Activated naive CD4-positive, alpha-beta T cell treated with anti-CD3 and anti-CD28 coated beads, Interleukin-2, amount 50 U/mL, for 16 hours (primary cell): Measurements from ENCODE around the gene CFAP97D2.
A peak's percentile ranks its signal among the peaks of the same experiment; 100 is the strongest.
"Not testable (repeated sequence)": the region's sequence is repeated elsewhere in the genome, so short reads cannot be mapped to it uniquely, and the experiment has no call there.

Experiments used
- DNase-seq: peaks from one replicate; pipeline ENCODE4 v3.0.0-alpha.2; 2020

Gene CFAP97D2

GRCh38 chr13:114158869-114159666 is 20.0 kb upstream of the CFAP97D2 start:
- not testable (repeated sequence) for DNase-seq

- no peak for DNase-seq
Observed at GRCh38 chr13:114161028-114161556, 18.0 kb upstream of the CFAP97D2 start.

- no peak for DNase-seq
Observed at GRCh38 chr13:114161644-114162532, 17.2 kb upstream of the CFAP97D2 start.

DNA sequence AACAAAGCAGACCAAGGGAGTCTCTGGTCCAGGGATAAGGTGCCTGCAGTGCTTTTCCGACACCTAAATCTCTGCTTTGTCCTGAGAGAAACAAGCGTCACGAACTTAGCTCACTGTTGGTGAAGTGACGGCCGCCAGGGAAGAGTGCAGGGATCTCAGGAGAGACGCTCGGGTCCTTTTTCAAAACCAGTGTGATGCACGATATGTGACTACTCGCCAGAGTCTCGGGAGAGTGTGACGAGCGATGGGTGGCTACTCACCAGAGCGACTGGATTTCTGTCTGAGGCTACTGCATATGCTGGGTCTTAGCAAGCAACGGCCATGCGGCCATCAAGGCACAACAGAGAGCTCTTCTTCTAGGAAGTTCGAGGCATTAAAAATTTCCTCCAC is 16.5 kb upstream of the CFAP97D2 start:
- DNase-seq = no peak

- no peak for DNase-seq
Observed at GRCh38 chr13:114164053-114164452, 15.0 kb upstream of the CFAP97D2 start.

- DNase-seq = no peak
Observed at GRCh38 chr13:114164681-114165429, 14.2 kb upstream of the CFAP97D2 start.

DNA sequence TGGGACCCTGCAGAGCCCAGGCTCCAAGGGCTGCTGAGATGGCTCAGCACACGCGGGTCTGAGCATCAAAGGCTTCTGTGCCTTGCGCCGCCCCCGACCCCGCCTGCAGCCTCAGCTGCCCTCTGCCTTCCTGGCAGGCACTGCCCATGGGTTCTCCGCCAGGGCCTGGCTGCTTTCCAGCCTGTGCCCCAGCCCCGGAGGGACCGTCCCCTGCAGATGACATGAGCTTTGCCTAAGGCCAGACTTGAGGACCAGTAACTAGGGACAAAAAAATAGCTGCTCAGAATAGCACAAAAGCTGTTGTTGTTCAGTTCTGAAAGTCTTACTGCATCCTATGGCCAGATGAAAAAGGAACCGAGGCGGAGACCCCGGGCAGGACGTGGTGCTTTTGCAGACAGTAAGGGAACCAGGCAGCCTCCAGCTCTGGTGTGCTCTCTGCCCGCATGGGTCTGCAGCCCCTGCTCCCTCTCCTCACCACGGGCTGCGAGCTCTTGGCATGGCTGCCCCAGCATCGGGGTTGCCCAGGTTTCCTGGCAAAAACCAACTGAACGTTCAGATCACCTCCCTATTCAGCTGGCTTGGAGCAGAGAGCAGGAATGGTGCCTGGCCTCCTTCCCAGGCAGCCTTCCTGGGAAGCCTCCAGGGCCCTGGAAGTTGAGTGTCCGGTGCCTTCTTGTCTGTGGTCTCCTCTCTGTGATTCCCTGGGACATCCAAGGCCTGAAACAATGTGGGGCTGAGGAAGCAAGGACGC is 12.5 kb upstream of the CFAP97D2 start:
- no peak for DNase-seq

DNA sequence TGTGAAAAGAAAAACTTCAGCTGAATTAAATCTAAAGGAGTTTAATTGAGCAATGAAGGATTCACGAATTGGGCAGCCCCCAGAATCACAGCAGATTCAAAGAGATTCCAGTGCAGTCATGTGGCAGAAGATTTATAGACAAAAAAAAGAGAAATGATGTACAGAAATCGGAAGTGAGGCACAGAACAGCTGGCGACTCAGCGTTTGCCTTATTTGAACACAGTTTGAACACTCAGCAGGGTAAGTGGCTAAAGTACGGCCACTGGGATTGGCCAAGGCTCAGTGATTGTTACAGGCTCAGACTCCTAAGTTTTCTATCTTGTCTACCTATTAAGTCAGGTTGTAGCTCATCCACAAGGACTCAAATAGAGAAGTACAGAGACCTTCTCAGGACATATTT is 11.6 kb upstream of the CFAP97D2 start:
- DNase-seq = no peak

- no peak for DNase-seq
Observed at GRCh38 chr13:114167885-114168284, 11.2 kb upstream of the CFAP97D2 start.

DNA sequence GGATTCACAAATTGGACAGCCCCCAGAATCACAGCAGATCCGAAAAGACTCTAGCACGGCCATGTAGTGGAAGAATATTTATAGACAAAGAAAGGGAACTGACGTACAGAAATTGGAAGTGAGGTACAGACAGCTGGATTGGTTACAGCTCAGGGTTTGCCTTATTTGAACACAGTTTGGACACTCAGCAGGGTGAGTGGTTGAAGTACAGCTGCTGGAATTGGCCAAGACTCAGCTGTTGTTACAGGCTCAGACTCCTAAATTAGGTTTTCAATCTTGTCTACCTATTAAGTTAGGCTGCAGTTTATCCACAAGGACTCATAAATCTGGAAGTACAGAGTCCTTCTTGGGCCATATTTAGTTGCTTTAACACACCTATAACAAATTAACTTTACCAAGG is 5.8 kb upstream of the CFAP97D2 start:
- DNase-seq = no peak

GRCh38 chr13:114173745-114174144 is 5.3 kb upstream of the CFAP97D2 start:
- DNase-seq = no peak

- DNase-seq = no peak
Observed at GRCh38 chr13:114174529-114174961, 4.5 kb upstream of the CFAP97D2 start.

DNA sequence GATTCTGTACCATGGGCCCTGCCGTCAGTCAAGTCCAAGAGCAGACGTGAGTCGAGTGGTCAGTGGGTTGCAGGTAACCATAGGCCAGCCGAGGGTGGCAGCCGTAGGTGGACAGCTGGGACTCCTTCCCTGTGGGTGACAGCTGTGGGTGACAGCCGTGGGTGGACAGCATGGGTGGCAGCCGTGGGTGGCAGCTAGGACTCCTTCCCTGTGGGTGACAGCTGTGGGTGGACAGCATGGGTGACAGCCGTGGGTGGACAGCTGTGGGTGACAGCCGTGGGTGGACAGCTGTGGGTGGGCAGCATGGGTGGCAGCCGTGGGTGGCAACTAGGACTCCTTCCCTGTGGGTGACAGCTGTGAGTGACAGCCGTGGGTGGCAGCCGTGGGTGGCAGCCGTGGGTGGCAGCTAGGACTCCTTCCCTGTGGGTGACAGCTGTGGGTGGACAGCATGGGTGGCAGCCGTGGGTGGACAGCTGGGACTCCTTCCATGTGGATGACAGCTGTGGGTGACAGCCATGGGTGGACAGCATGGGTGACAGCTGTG is 2.6 kb upstream of the CFAP97D2 start:
- not testable (repeated sequence) for DNase-seq

DNA sequence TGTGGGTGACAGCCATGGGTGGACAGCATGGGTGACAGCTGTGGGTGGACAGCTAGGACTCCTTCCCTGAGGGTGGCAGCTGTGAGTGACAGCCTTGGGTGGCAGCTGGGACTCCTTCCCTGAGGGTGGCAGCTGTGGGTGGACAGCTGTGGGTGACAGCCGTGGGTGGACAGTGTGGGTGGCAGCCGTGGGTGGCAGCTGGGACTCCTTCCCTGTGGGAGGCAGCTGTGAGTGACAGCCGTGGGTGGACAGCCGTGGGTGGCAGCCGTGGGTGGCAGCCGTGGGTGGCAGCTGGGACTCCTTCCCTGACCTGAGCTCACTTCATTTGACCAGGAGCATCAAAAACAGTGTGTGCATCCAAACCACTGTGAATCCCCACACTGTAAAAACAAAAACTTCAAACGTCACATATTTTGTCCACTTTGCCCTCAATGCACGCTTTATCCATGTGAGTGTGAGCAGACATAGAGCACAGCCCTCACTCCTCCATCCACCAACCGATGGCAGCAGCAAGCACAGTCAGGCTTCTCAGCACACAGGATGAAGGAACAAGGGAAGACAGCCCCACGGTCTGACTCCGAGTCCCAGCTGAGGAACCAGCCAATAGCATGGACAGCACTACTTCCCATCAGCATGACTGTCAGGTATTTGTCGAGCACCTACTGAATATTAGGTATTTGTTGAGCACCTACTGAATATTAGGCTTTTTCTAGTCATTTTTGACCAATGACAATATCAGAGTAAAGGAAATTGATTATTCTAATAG is 1.6 kb upstream of the CFAP97D2 start:
- DNase-seq = no peak

GRCh38 chr13:114185182-114185971 is 6.3 kb downstream of the CFAP97D2 start:
- DNase-seq = no peak

- peak; percentile 38 for DNase-seq
Observed at GRCh38 chr13:114194853-114195252, 15.8 kb downstream of the CFAP97D2 start.

GRCh38 chr13:114196629-114197028 is 17.6 kb downstream of the CFAP97D2 start:
- no peak for DNase-seq

- DNase-seq = no peak
Observed at GRCh38 chr13:114198556-114198955, 19.5 kb downstream of the CFAP97D2 start.

DNA sequence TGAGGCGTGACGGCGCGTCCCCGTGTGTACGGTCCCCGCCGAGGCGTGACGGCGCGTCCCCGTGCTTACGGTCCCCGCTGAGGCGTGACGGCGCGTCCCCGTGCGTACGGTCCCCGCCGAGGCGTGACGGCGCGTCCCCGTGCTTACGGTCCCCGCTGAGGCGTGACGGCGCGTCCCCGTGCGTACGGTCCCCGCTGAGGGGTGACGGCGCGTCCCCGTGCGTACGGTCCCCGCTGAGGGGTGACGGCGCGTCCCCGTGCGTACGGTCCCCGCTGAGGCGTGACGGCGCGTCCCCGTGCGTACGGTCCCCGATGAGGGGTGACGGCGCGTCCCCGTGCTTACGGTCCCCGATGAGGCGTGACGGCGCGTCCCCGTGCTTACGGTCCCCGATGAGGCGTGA is 20.5 kb downstream of the CFAP97D2 start:
- DNase-seq = not testable (repeated sequence)

- no peak for DNase-seq
Observed at GRCh38 chr13:114199954-114200353, 20.9 kb downstream of the CFAP97D2 start.
